Upper lobe of left lung (tissue), 6 donors: ENCODE data around the gene NINJ1. TPM values are rescaled to one million over a fixed set of nuclear protein-coding genes. Genes with fewer than 3 reads are reported as not detected.

ENCODE experiments used
- ATAC-seq, 2 donors: fragments of 200-7000 bp; cut with Tn5 transposase; one replicate each; pipeline ENCODE4 v1.9.1; 2022; ENCODE audit warnings: mild to moderate bottlenecking in 2 of 2, moderate library complexity in 2 of 2; ENCODE audit not compliant: low FRiP score in 2 of 2
- DNase-seq, 2 donors: peaks; one replicate each; pipeline ENCODE4 v3.0.0-alpha.2; 2019 to 2020
- H3K27ac ChIP-seq, 4 donors: fragments of 200-600 bp; sonication (generic); one replicate each; pipeline ENCODE4 v1.5.1; 2016 to 2019
- H3K27me3 ChIP-seq, 4 donors: fragments of 200-600 bp; sonication (generic); one replicate each; pipeline ENCODE4 v1.5.1; 2017 to 2019
- H3K36me3 ChIP-seq, 4 donors: fragments of 200-600 bp; sonication (generic); one replicate each; pipeline ENCODE4 v1.5.1; 2016 to 2019
- H3K4me1 ChIP-seq, 4 donors: fragments of 200-600 bp; sonication (generic); one replicate each; pipeline ENCODE4 v1.5.1; 2018 to 2019
- H3K4me3 ChIP-seq, 4 donors: fragments of 200-600 bp; sonication (generic); one replicate each; pipeline ENCODE4 v1.5.1; 2017 to 2019; ENCODE audit warnings: mild to moderate bottlenecking in 2 of 4, moderate library complexity in 1 of 4
- H3K9me3 ChIP-seq, 4 donors: fragments of 200-600 bp; sonication (generic); one replicate each; pipeline ENCODE4 v1.5.1; 2018 to 2019
- EP300 ChIP-seq, 4 donors: sonication (generic); formaldehyde crosslinking; IDR thresholded peaks; one replicate each; pipeline ENCODE4 v1.5.1; 2017; ENCODE audit warnings: antibody characterized with exemption in 4 of 4, control low read depth in 2 of 4
- POLR2A ChIP-seq, 4 donors: fragments of 450-650 bp; IDR thresholded peaks; one replicate each; pipeline ENCODE4 v1.5.1; 2016 to 2017; ENCODE audit warnings: antibody characterized with exemption in 4 of 4, mild to moderate bottlenecking in 2 of 4
- POLR2AphosphoS5 ChIP-seq, 2 donors: sonication (generic); formaldehyde crosslinking; IDR thresholded peaks; one replicate each; pipeline ENCODE4 v1.5.1; 2017; ENCODE audit warnings: antibody characterized with exemption in 2 of 2
- WGBS, 2 donors: methylation state at CpG; one replicate each; pipeline ENCODE4 v1.1.5; 2017 to 2018; 5-methylcytosine and 5-hydroxymethylcytosine counted together
- total RNA-seq, 6 donors: library from RNA; depleted of rRNA in 4 of 6; stranded (reverse); fragments of >200 nt in 4 of 6; gene quantifications; one replicate each; pipeline versions ENCODE4 v1.1.0 to v1.2.1, GENCODE V29; 2016 to 2021
- TF ChIP-seq, protein P1 (sequence below), 6 experiments: fragments of 450-650 bp in 4 of 6; fragments of 200-600 bp in 2 of 6; sonication (generic) in 2 of 6; IDR thresholded peaks; one replicate each; pipeline ENCODE4 v1.5.1; 2016 to 2019; ENCODE audit warnings: antibody characterized with exemption in 6 of 6
- donor health status: DM: no; HTN: no; CAD: no; lungs with moderate emphysema.
- donor health status: DM: no; HTN: yes; CAD: no; lungs with severe emphysema.

Gene NINJ1
- total RNA-seq, 6 donors from 2014 or later: 35.6 to 83.9 (median 56.8) TPM

DNA sequence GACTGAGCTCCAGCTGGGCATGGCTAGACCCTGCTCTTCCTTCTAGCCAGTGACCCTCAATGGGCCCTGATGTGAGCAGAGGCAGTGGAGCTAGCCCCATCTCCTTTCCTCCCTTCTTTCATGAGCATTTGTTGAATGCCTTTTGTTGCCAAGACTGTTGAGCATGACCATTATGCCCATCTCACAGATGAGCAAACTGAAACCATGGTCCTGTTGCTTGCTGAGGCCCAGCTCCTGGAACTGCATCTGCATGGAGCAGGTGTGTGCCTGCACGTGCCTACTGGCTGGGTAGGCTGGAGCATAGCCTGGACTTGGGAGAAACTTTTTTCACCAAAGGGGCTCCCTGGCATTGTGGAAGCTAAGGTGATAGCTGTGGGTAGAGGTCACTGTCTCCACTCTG lies 46.9 kb upstream of the NINJ1 start:
- H3K27ac ChIP-seq: no peak overlapping the region
- no peak for ATAC-seq
- no peak for DNase-seq
- no peak for TF ChIP-seq EP300 (IDR thresholded peaks at IDR 0.05)
- TF ChIP-seq, protein P1, sequence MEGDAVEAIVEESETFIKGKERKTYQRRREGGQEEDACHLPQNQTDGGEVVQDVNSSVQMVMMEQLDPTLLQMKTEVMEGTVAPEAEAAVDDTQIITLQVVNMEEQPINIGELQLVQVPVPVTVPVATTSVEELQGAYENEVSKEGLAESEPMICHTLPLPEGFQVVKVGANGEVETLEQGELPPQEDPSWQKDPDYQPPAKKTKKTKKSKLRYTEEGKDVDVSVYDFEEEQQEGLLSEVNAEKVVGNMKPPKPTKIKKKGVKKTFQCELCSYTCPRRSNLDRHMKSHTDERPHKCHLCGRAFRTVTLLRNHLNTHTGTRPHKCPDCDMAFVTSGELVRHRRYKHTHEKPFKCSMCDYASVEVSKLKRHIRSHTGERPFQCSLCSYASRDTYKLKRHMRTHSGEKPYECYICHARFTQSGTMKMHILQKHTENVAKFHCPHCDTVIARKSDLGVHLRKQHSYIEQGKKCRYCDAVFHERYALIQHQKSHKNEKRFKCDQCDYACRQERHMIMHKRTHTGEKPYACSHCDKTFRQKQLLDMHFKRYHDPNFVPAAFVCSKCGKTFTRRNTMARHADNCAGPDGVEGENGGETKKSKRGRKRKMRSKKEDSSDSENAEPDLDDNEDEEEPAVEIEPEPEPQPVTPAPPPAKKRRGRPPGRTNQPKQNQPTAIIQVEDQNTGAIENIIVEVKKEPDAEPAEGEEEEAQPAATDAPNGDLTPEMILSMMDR (IDR thresholded peaks at IDR 0.05): no peak
- TF ChIP-seq POLR2A (IDR thresholded peaks at IDR 0.05): no peak
- TF ChIP-seq POLR2AphosphoS5 (IDR thresholded peaks at IDR 0.05): no peak
- no peaks in the 10 kb centered on the region for H3K9me3 ChIP-seq
- peaks cover 9 to 21% (median 16%) of the 10 kb centered on the region in 4 donors for H3K4me1 ChIP-seq
- peaks cover 0 to 31% (median 17%) of the 10 kb centered on the region in 4 donors for H3K27me3 ChIP-seq
- no peaks in the 10 kb centered on the region for H3K36me3 ChIP-seq
- H3K4me3 ChIP-seq: no peak overlapping the region
- WGBS, 2 donors: 80 to 100% methylated on average over 1 of the region's 1 CpG

DNA sequence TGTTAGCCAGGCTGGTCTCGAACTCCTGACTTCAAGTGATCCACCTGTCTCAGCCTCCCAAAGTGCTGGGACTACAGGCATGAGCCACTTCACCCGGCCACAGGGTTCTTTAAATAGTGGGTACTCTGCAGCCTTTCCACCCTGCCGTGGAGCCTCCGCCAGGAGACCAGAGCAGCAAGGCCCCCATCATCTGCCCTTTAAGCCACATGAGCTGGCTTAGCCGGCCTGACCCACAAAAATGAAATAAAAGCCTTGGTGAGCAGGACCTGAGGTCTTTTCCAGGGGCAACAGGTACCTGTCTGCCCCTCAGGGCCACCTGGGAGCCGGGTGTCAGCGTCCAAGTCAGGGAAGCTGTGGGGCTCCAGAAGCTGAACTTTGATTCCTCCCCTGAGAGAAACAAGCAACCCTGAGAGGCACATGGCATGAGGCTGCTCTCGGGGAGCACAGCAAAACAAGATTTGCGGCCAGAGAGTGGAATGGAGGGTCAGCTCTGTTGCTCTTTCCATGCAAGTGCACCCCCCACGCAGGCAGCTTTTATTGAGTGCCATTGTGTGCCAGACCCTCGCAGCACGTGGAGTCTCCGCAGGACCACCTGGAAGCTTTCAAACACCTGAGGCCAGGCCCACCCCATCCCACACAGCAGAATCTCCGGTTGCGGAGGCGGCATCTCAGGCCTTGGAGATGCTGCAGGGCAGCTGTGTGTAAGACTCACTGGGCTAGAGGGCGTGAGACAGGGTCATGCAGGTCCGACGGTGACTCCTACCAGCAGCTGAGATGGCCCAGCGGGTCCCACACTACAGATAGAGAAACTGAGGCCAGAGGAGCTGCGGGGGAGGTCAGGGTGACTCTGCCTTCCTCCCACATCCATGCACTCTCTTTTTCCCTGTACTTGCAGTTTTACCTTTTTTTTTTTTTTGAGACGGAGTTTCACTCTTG lies 45.1 kb upstream of the NINJ1 start:
- Histone ChIP-seq H3K4me3 (no peak overlapping the region), H3K27ac (no peak overlapping the region), H3K27me3 (peaks cover 0 to 19% (median 8%) of the 10 kb centered on the region in 4 donors), H3K9me3 (no peaks in the 10 kb centered on the region), H3K4me1 (peaks cover 4 to 9% (median 8%) of the 10 kb centered on the region in 4 donors), H3K36me3 (no peaks in the 10 kb centered on the region)
- 86 to 92% methylated on average over 13 to 22 of the region's 22 CpGs for WGBS, 2 donors
- no peak for ATAC-seq
- TF ChIP-seq, protein P1 (IDR thresholded peaks at IDR 0.05): no peak
- TF ChIP-seq POLR2AphosphoS5 (IDR thresholded peaks at IDR 0.05): no peak
- TF ChIP-seq EP300 (IDR thresholded peaks at IDR 0.05): no peak
- TF ChIP-seq POLR2A (IDR thresholded peaks at IDR 0.05): no peak
- no peak for DNase-seq

DNA sequence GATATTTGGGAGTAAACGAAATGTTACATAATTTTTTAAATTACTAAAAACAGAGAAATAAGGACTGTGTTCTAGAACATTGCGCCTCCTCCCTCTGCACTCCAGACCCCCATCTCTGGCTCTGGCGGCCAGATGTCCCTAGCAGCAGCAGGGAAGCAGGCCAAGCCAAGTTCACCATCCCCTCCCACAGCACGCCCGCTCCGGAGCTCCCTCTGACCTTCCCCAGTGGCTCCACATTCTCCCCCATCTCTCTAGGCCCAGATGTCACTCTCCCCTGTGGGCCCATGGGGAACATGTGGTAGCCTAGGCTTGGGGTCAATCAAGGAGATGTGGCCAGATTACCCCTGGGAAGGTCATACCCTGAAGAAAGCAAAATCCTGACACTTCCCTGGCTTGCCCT lies 43.6 kb upstream of the NINJ1 start:
- H3K4me1 ChIP-seq: peaks cover 0 to 9% (median 2%) of the 10 kb centered on the region in 4 donors
- peaks cover 0 to 5% (median under 1%) of the 10 kb centered on the region in 4 donors for H3K27me3 ChIP-seq
- no peaks in the 10 kb centered on the region for H3K9me3 ChIP-seq
- H3K27ac ChIP-seq: no peak overlapping the region
- H3K4me3 ChIP-seq: no peak overlapping the region
- 72 to 73% methylated on average over 6 of the region's 6 CpGs for WGBS, 2 donors
- H3K36me3 ChIP-seq: no peaks in the 10 kb centered on the region
- no peak for ATAC-seq
- DNase-seq: no peak
- no peak for TF ChIP-seq POLR2A (IDR thresholded peaks at IDR 0.05)
- no peak for TF ChIP-seq EP300 (IDR thresholded peaks at IDR 0.05)
- TF ChIP-seq, protein P1 (IDR thresholded peaks at IDR 0.05): no peak
- TF ChIP-seq POLR2AphosphoS5 (IDR thresholded peaks at IDR 0.05): no peak

DNA sequence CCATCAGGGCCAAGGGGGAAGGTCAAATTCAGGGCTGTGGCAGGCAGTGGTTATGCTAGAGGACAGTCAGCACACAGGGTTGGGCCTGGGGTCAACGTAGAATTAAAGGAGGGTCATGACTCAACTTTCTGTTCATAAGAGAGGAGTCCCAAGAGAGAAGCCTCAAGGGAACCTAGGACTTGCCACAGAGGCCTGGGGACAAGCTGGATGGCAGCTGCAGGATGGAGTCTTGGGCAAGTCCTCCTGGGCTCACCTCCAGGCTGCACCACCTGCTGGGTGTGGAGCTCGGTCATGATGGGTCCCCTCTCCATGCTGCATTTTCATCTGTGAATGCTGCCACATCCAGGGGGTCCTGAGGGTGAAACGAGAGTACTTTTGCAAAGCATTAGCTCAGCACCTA lies 40.9 kb upstream of the NINJ1 start:
- Histone ChIP-seq H3K27me3 (no peaks in the 10 kb centered on the region), H3K27ac (no peak overlapping the region), H3K36me3 (no peaks in the 10 kb centered on the region), H3K9me3 (no peaks in the 10 kb centered on the region), H3K4me3 (no peak overlapping the region), H3K4me1 (peaks cover 0 to 9% (median 2%) of the 10 kb centered on the region in 4 donors)
- TF ChIP-seq EP300 (IDR thresholded peaks at IDR 0.05) (no peak), POLR2AphosphoS5 (IDR thresholded peaks at IDR 0.05) (no peak), POLR2A (IDR thresholded peaks at IDR 0.05) (no peak)
- TF ChIP-seq, protein P1 (IDR thresholded peaks at IDR 0.05): no peak
- no peak for ATAC-seq
- WGBS, 2 donors: 91 to 97% methylated on average over 2 to 3 of the region's 3 CpGs
- DNase-seq: no peak
